Nephron progenitor cell (in vitro differentiated cells): Measurements from ENCODE around the gene TUBD1.
A peak's percentile ranks its signal among the peaks of the same experiment; 100 is the strongest.
"Not testable (repeated sequence)": the region's sequence is repeated elsewhere in the genome, so short reads cannot be mapped to it uniquely, and the experiment has no call there.

Source experiments
- DNase-seq: peaks from one replicate; pipeline ENCODE4 v3.0.0; 2021
- H3K27ac Mint-ChIP-seq: 2 replicates; pipeline ENCODE4 v1.8.0; 2021; ENCODE audit warnings: mild to moderate bottlenecking, moderate library complexity, mixed read lengths
- H3K27me3 Mint-ChIP-seq: 2 replicates; pipeline ENCODE4 v1.8.0; 2021; ENCODE audit warnings: mild to moderate bottlenecking, low read depth, mixed read lengths; ENCODE audit not compliant: poor library complexity
- H3K36me3 Mint-ChIP-seq: 2 replicates; pipeline ENCODE4 v1.8.0; 2021; ENCODE audit warnings: low read depth, mixed read lengths
- H3K4me1 Mint-ChIP-seq: 2 replicates; pipeline ENCODE4 v1.8.0; 2021; ENCODE audit warnings: mixed read lengths
- H3K4me3 Mint-ChIP-seq: 2 replicates; pipeline ENCODE4 v1.8.0; 2021; ENCODE audit warnings: mild to moderate bottlenecking, moderate library complexity, mixed read lengths
- H3K9me3 Mint-ChIP-seq: 2 replicates; pipeline ENCODE4 v1.8.0; 2021; ENCODE audit warnings: mild to moderate bottlenecking, moderate library complexity, mixed read lengths
- CTCF ChIP-seq: fragments of 200-600 bp; sonication (generic); IDR thresholded peaks from 2 replicates; pipeline ENCODE4 v1.5.0; 2021; ENCODE audit warnings: antibody characterized with exemption

Gene TUBD1

GRCh38 chr17:59856859-59857794 is 35.6 kb downstream of the TUBD1 start:
- DNase-seq: no peak
- Mint-ChIP-seq H3K27ac (no peak overlapping the region), H3K4me3 (no peak overlapping the region), H3K4me1 (peaks cover 2% of the 10 kb centered on the region), H3K36me3 (peaks cover 28% of the 10 kb centered on the region), H3K9me3 (no peaks in the 10 kb centered on the region), H3K27me3 (no peaks in the 10 kb centered on the region)
- TF ChIP-seq CTCF: no peak

GRCh38 chr17:59853919-59854729 is 38.6 kb downstream of the TUBD1 start:
- not testable (repeated sequence) for H3K36me3 Mint-ChIP-seq, DNase-seq, H3K27ac Mint-ChIP-seq, H3K27me3 Mint-ChIP-seq, H3K4me3 Mint-ChIP-seq, H3K9me3 Mint-ChIP-seq
- peaks cover 13% of the 10 kb centered on the region for H3K4me1 Mint-ChIP-seq

- no peaks in the 10 kb centered on the region for H3K36me3 Mint-ChIP-seq
- no peak for TF ChIP-seq CTCF
- no peak for DNase-seq
- no peak overlapping the region for H3K4me3 Mint-ChIP-seq
- H3K27me3 Mint-ChIP-seq: peaks cover 2% of the 10 kb centered on the region
- H3K4me1 Mint-ChIP-seq: peaks cover 17% of the 10 kb centered on the region
- H3K9me3 Mint-ChIP-seq: no peaks in the 10 kb centered on the region
- peak overlapping the region; percentile 5 for H3K27ac Mint-ChIP-seq
These were observed 39.4 kb downstream of the TUBD1 start for GRCh38 chr17:59853168-59853918.

- not testable (repeated sequence) for H3K4me3 Mint-ChIP-seq, H3K9me3 Mint-ChIP-seq
These were observed 39.9 kb downstream of the TUBD1 start for GRCh38 chr17:59852847-59853167.

GRCh38 chr17:59851439-59852375 is 41.0 kb downstream of the TUBD1 start:
- Mint-ChIP-seq H3K4me3 (no peak overlapping the region), H3K4me1 (peaks cover 26% of the 10 kb centered on the region), H3K27me3 (peaks cover 2% of the 10 kb centered on the region), H3K27ac (peak overlapping the region; percentile 21), H3K36me3 (no peaks in the 10 kb centered on the region), H3K9me3 (no peaks in the 10 kb centered on the region)
- TF ChIP-seq CTCF: no peak
- no peak for DNase-seq

More at GRCh38 chr17:59852847-59853167, 39.9 kb downstream of the TUBD1 start:
- DNase-seq, H3K27ac Mint-ChIP-seq, H3K36me3 Mint-ChIP-seq, H3K27me3 Mint-ChIP-seq: not testable (repeated sequence)
- peaks cover 18% of the 10 kb centered on the region for H3K4me1 Mint-ChIP-seq

GRCh38 chr17:59850311-59850710 is 42.4 kb downstream of the TUBD1 start:
- H3K4me1 Mint-ChIP-seq: peaks cover 40% of the 10 kb centered on the region
- not testable (repeated sequence) for H3K27me3 Mint-ChIP-seq, DNase-seq, H3K9me3 Mint-ChIP-seq, H3K36me3 Mint-ChIP-seq, H3K27ac Mint-ChIP-seq, H3K4me3 Mint-ChIP-seq
